ENCODE measurements around the gene TNIP3.

GRCh38 chr4:121108557-121108956 is 55.6 kb downstream of the TNIP3 start:
- TF ChIP-seq, protein P1, sequence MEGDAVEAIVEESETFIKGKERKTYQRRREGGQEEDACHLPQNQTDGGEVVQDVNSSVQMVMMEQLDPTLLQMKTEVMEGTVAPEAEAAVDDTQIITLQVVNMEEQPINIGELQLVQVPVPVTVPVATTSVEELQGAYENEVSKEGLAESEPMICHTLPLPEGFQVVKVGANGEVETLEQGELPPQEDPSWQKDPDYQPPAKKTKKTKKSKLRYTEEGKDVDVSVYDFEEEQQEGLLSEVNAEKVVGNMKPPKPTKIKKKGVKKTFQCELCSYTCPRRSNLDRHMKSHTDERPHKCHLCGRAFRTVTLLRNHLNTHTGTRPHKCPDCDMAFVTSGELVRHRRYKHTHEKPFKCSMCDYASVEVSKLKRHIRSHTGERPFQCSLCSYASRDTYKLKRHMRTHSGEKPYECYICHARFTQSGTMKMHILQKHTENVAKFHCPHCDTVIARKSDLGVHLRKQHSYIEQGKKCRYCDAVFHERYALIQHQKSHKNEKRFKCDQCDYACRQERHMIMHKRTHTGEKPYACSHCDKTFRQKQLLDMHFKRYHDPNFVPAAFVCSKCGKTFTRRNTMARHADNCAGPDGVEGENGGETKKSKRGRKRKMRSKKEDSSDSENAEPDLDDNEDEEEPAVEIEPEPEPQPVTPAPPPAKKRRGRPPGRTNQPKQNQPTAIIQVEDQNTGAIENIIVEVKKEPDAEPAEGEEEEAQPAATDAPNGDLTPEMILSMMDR (IDR thresholded peaks at IDR 0.05): no peak
- TF ChIP-seq POLR2A (IDR thresholded peaks at IDR 0.05): no peak
